GM06990 (cell line): ENCODE data around the gene MATN3.

Source experiments
- DNase-seq: peaks from one replicate; pipeline ENCODE4 v3.0.0-alpha.2; 2011; ENCODE audit not compliant: insufficient read length; ENCODE audit errors: extremely low read depth
- H3K27me3 ChIP-seq: replicated peaks from 2 replicates; pipeline ENCODE4 v1.6.0; 2011; ENCODE audit warnings: low read length; ENCODE audit not compliant: control insufficient read depth, insufficient read depth
- H3K36me3 ChIP-seq: 2 replicates; pipeline ENCODE4 v1.5.1; 2011; ENCODE audit warnings: low read length; ENCODE audit not compliant: control insufficient read depth, insufficient read depth
- H3K4me3 ChIP-seq: replicated peaks from 2 replicates; pipeline ENCODE4 v1.5.1; 2011; ENCODE audit warnings: low read depth, mild to moderate bottlenecking, control low read depth, low read length
- CTCF ChIP-seq: IDR thresholded peaks from 2 replicates; pipeline ENCODE4 v1.5.1; 2011; ENCODE audit warnings: low read length, control low read depth, mild to moderate bottlenecking, inconsistent platforms; ENCODE audit not compliant: insufficient read depth, poor library complexity, severe bottlenecking

The MATN3 gene

GRCh38 chr2:19949071-19949470 is 63.4 kb downstream of the MATN3 start:
- Histone ChIP-seq H3K4me3 (no peak overlapping the region), H3K27me3 (no peaks in the 10 kb centered on the region), H3K36me3 (no peaks in the 10 kb centered on the region; the same call in none of the 2 replicates)
- TF ChIP-seq CTCF, result no peak
- no peak for DNase-seq

DNA sequence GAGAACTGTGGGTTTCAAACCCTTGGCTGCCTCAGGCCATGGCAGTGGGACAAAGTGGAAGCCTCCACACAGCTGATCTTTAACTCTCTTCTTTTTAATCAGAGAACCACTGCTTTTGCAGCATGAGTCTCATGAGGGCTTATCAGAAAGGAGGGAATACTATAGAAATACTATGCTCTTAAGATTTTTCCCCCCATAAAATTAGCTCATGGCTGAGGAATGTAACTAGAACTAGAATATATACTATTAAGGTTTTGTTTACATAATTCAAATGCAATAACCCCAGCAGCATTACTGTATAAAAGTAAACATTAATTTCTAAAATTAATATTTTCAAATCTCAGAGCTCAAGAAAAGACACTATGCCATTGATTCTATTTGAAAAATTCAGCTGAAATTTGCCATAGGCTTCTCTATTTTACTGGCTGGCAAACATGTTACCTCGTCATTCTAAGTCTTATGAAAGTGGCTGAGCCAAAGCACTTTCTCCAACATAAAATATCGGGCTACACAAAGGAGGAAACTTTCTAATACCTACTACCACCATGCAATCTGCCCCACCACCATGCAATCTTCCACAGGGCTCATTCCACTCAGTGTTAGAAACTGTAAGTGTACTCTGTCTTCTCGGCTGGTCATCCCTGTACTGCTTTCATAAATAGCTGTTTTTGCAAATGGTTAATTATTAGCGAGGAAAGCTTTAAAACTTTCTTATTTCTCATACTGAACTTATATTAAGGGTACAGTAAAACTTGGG is 65.1 kb downstream of the MATN3 start:
- Histone ChIP-seq H3K27me3 (no peaks in the 10 kb centered on the region), H3K36me3 (no peaks in the 10 kb centered on the region; the same call in none of the 2 replicates), H3K4me3 (no peak overlapping the region)
- DNase-seq, result no peak
- TF ChIP-seq CTCF, result no peak

- no peaks in the 10 kb centered on the region for H3K36me3 ChIP-seq
- H3K4me3 ChIP-seq, result no peak overlapping the region
- TF ChIP-seq CTCF, result no peak
- DNase-seq, result no peak
- H3K27me3 ChIP-seq, result no peaks in the 10 kb centered on the region
These were observed 68.1 kb downstream of the MATN3 start for GRCh38 chr2:19944205-19944845.

DNA sequence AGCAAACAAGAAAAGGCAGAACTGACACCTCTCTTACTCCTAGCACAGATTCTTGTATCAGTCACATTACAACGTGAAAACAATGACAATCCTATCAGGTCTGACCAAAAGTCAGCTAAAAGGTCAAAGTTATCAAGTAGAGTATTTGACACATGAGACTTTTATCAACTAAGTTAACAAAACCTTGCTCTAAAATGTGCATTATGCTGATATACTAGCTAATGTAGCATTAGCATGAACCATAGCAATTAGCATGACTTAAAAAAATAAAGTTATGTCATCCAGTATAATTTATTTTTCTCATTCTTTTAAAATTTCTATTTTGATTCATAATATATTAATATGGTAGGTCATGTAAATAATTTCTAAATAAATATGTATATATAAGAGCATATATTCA is 69.3 kb downstream of the MATN3 start:
- no peak for DNase-seq
- Histone ChIP-seq H3K27me3 (no peaks in the 10 kb centered on the region), H3K4me3 (no peak overlapping the region), H3K36me3 (no peaks in the 10 kb centered on the region)
- TF ChIP-seq CTCF, result no peak

DNA sequence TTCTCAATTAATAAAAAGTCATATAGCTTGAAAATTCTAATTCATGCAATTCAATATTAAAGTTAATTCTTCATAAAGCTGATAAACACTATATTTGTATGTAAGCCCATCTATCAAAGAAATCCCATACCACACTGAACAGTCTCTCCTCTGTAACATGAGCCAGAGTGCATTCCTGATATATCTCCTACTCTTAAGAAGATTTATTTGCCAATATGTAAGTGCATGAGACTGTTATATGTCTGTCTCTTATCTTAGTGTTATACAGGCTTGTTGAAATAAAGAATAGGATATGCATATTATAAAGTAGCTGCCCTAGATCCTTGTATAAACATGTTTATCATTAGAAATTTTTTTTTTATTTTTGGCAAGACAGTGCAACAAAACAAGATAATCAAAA is 70.3 kb downstream of the MATN3 start:
- no peak for DNase-seq
- no peak overlapping the region for H3K4me3 ChIP-seq
- TF ChIP-seq CTCF, result no peak
- H3K36me3 ChIP-seq, result no peaks in the 10 kb centered on the region; the same call in 1 of the 2 replicates
- no peaks in the 10 kb centered on the region for H3K27me3 ChIP-seq
